ENCODE data around the gene ENDOV.
"Not testable (repeated sequence)": the region's sequence is repeated elsewhere in the genome, so short reads cannot be mapped to it uniquely, and the experiment has no call there.

GRCh38 chr17:80401086-80401485, 13.9 kb upstream of the ENDOV start:
- TF ChIP-seq CTCF, POLR2A (IDR thresholded peaks at IDR 0.05): not testable (repeated sequence)
